Posterior vena cava (tissue), 2 donors: ENCODE results near the gene PATL1. TPM values are rescaled to one million over a fixed set of nuclear protein-coding genes. Genes with fewer than 3 reads are reported as not detected.

Source experiments
- microRNA-seq, 2 donors: library from miRNA; unstranded; fragments of <30 nt; microRNA quantifications; one replicate each; pipeline ENCODE4 v1.2.0, GENCODE V29; 2020 to 2021; ENCODE audit warnings: borderline microRNAs expressed in 2 of 2
- total RNA-seq, 2 donors: library from RNA; stranded (reverse); fragmentation: NEBNext Ultra II Directional; extraction: Animal tissue kit (Norgen Biotek cat#: 25700); gene quantifications; one replicate each; pipeline ENCODE4 v1.2.1, GENCODE V29; 2021
- donor health status: DM: yes; HTN: yes; CAD: no.
- donor health status: DM: yes; HTN: yes; CAD: no.

The PATL1 gene
- total RNA-seq, 2 donors from 2014 or later, result 19.4 to 24.2 TPM

Small RNA genes within 50 kb of the gene (microRNA-seq; reads per million reads assigned to microRNA genes)
- gene MIR3162, result 0 reads per million in 2 donors

Other genes starting within 250 kb of the PATL1 start
- not detected for gene OR5A2, start 242.6 kb downstream of the PATL1 start, total RNA-seq
- not detected for gene OR5A1, start 232.6 kb downstream of the PATL1 start, total RNA-seq
- gene OR4D6, start 212.1 kb downstream of the PATL1 start, total RNA-seq, result not detected
- gene OR4D10, start 195.7 kb downstream of the PATL1 start, total RNA-seq, result not detected
- not detected for gene OR4D11, start 165.5 kb downstream of the PATL1 start, total RNA-seq
- not detected for gene OR4D9, start 157.5 kb downstream of the PATL1 start, total RNA-seq
- 10 to 100 TPM; 29.7 to 35.7 TPM for gene OSBP, start 53.3 kb downstream of the PATL1 start, total RNA-seq
- not detected for gene OR10V1, start 44.8 kb upstream of the PATL1 start, total RNA-seq
- gene STX3, start 86.3 kb upstream of the PATL1 start, total RNA-seq, result 10 to 100 TPM; 13.5 to 19.6 TPM
- gene MRPL16, start 141.7 kb upstream of the PATL1 start, total RNA-seq, result 10 to 100 TPM; 25.5 to 29.8 TPM
- not detected for gene CBLIF, start 176.5 kb upstream of the PATL1 start, total RNA-seq
- gene TCN1, start 197.4 kb upstream of the PATL1 start, total RNA-seq, result not detected
- not detected for gene OOSP3, start 209.7 kb upstream of the PATL1 start, total RNA-seq